ENCODE results near the gene NDUFS3. TPM values are rescaled to one million over a fixed set of nuclear protein-coding genes. Genes with fewer than 3 reads are reported as not detected.

The NDUFS3 gene
- total and polyA plus RNA-seq, 7 donors = 74.4 to 323 (median 106) TPM

DNA sequence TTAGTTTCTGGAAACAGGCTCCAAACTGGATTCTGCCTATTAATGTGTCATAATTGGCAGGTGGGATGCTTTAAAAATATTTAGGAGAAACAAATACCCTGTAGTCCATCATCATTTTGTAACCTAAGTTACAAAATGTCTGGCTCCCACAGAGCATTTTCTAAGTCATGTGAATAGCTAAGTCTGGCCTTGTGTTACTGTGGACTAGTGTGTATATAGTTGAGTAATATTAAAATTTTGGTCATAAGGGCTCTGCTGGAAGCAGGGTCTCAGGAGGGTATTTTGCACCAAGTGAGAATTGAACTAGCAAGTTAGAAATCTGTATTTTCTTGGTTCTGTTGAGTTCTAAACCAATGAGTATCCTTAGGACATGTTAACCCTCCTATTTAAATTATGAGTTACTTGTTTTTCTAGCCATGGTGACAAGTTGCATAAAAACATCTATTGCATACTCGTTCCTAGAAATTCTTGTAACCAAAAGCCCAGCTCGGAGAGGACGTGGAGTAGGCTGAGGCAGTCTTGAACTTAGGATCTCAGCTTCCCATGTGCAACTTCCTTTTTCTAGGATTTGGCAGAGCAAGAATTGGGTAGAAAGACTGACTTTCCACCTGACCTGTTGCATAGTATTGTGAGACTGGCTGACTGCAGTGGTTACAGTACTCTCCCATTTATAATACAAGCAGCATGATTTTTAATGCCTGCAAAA lies 8.1 kb upstream of the NDUFS3 start:
- no peaks in the 10 kb centered on the region for H3K9me3 ChIP-seq
- peaks cover 0 to 18% (median 4%) of the 10 kb centered on the region in 4 donors for H3K4me1 ChIP-seq
- intact Hi-C loops (cut with DNase I) = no loop called here
- DNase-seq = no peak
- TF ChIP-seq POLR2A (IDR thresholded peaks at IDR 0.05) = no peak
- TF ChIP-seq POLR2AphosphoS5 (IDR thresholded peaks at IDR 0.05) = no peak
- TF ChIP-seq, protein P1, sequence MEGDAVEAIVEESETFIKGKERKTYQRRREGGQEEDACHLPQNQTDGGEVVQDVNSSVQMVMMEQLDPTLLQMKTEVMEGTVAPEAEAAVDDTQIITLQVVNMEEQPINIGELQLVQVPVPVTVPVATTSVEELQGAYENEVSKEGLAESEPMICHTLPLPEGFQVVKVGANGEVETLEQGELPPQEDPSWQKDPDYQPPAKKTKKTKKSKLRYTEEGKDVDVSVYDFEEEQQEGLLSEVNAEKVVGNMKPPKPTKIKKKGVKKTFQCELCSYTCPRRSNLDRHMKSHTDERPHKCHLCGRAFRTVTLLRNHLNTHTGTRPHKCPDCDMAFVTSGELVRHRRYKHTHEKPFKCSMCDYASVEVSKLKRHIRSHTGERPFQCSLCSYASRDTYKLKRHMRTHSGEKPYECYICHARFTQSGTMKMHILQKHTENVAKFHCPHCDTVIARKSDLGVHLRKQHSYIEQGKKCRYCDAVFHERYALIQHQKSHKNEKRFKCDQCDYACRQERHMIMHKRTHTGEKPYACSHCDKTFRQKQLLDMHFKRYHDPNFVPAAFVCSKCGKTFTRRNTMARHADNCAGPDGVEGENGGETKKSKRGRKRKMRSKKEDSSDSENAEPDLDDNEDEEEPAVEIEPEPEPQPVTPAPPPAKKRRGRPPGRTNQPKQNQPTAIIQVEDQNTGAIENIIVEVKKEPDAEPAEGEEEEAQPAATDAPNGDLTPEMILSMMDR (IDR thresholded peaks at IDR 0.05) = no peak
- no peak for TF ChIP-seq EP300 (IDR thresholded peaks at IDR 0.05)
- H3K27ac ChIP-seq = no peak overlapping the region
- H3K27me3 ChIP-seq = no peaks in the 10 kb centered on the region
- peaks cover 8 to 65% (median 30%) of the 10 kb centered on the region in 4 donors for H3K36me3 ChIP-seq
- no peak overlapping the region for H3K4me3 ChIP-seq
- 90 to 92% methylated on average over 3 of the region's 3 CpGs for WGBS, 2 donors

- Histone ChIP-seq H3K4me3 (no peak overlapping the region), H3K9me3 (no peaks in the 10 kb centered on the region), H3K4me1 (peaks cover 0 to 13% (median 1%) of the 10 kb centered on the region in 4 donors), H3K27ac (no peak overlapping the region), H3K27me3 (no peaks in the 10 kb centered on the region), H3K36me3 (peaks cover 8 to 66% (median 30%) of the 10 kb centered on the region in 4 donors)
- intact Hi-C loops (cut with DNase I) = no loop called here
- TF ChIP-seq, protein P1 (IDR thresholded peaks at IDR 0.05) = no peak
- no peak for TF ChIP-seq POLR2A (IDR thresholded peaks at IDR 0.05)
- no peak for TF ChIP-seq EP300 (IDR thresholded peaks at IDR 0.05)
- no peak for TF ChIP-seq POLR2AphosphoS5 (IDR thresholded peaks at IDR 0.05)
- DNase-seq = no peak
- 93 to 94% methylated on average over 4 of the region's 4 CpGs for WGBS, 2 donors
These were observed 7.5 kb upstream of the NDUFS3 start for GRCh38 chr11:47571357-47571729.

- no peak overlapping the region for H3K4me3 ChIP-seq
- TF ChIP-seq POLR2AphosphoS5 (IDR thresholded peaks at IDR 0.05) = no peak
- no peak for TF ChIP-seq EP300 (IDR thresholded peaks at IDR 0.05)
- TF ChIP-seq, protein P1 (IDR thresholded peaks at IDR 0.05) = no peak
- no peak for TF ChIP-seq POLR2A (IDR thresholded peaks at IDR 0.05)
- WGBS, 2 donors = 86 to 94% methylated on average over 1 of the region's 1 CpG
- DNase-seq = no peak
- peaks cover 0 to 13% (median 0%) of the 10 kb centered on the region in 4 donors for H3K4me1 ChIP-seq
- no peaks in the 10 kb centered on the region for H3K27me3 ChIP-seq
- peaks cover 8 to 66% (median 30%) of the 10 kb centered on the region in 4 donors for H3K36me3 ChIP-seq
- no peaks in the 10 kb centered on the region for H3K9me3 ChIP-seq
- H3K27ac ChIP-seq = no peak overlapping the region
- intact Hi-C loops (cut with DNase I) = no loop called here
These were observed 7.0 kb upstream of the NDUFS3 start for GRCh38 chr11:47571895-47572294.

DNA sequence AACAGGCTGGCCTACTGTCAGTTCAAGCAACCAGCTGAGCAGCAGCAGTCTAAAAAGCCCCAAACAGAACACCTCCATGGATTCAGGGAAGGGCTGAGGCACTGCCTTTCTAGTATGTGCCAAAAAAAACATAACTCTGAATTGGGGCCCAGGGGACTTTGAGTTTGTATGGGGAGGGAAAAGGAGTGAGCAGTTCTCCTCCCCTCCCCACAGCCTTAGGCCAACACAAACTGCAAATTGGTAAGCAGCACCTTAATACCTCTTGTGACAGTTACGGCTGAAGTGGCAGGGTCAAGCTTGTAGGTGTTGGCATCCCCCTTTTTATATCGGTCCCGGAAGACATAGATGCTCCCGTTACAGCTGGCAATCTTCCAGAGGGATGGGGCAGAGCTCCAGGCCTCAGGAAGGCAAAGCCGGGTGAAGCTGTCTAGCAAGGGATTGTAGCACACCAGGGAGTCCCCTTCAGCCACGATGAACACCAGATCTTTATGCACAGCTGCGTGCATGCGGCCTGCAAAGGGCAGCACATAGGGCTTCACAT lies 6.1 kb upstream of the NDUFS3 start:
- H3K36me3 ChIP-seq = peaks cover 8 to 66% (median 30%) of the 10 kb centered on the region in 4 donors
- no peaks in the 10 kb centered on the region for H3K9me3 ChIP-seq
- H3K27me3 ChIP-seq = no peaks in the 10 kb centered on the region
- H3K4me1 ChIP-seq = peaks cover 0 to 19% (median 6%) of the 10 kb centered on the region in 4 donors
- TF ChIP-seq POLR2A (IDR thresholded peaks at IDR 0.05) = no peak
- intact Hi-C loops (cut with DNase I) = no loop called here
- no peak overlapping the region for H3K27ac ChIP-seq
- no peak for DNase-seq
- WGBS, 2 donors = 64 to 79% methylated on average over 8 of the region's 8 CpGs
- no peak overlapping the region for H3K4me3 ChIP-seq

GRCh38 chr11:47573321-47573720 lies 5.6 kb upstream of the NDUFS3 start:
- Histone ChIP-seq H3K27ac (no peak overlapping the region), H3K4me1 (peaks cover 0 to 24% (median 11%) of the 10 kb centered on the region in 4 donors), H3K9me3 (no peaks in the 10 kb centered on the region), H3K36me3 (peaks cover 8 to 66% (median 30%) of the 10 kb centered on the region in 4 donors), H3K27me3 (no peaks in the 10 kb centered on the region), H3K4me3 (no peak overlapping the region)
- WGBS, 2 donors = 88 to 92% methylated on average over 11 of the region's 11 CpGs
- no peak for DNase-seq
- TF ChIP-seq POLR2A (IDR thresholded peaks at IDR 0.05) (no peak), POLR2AphosphoS5 (IDR thresholded peaks at IDR 0.05) (no peak), EP300 (IDR thresholded peaks at IDR 0.05) (no peak)
- TF ChIP-seq, protein P1 (IDR thresholded peaks at IDR 0.05) = no peak
- intact Hi-C loops (cut with DNase I) = no loop called here
